Mesenchymal stem cell (in vitro differentiated cells and primary cell): Measurements from ENCODE around the gene SNX27.
A peak's percentile ranks its signal among the peaks of the same experiment; 100 is the strongest.

ENCODE experiments used
- DNase-seq: peaks from one replicate; pipeline ENCODE4 v3.0.0-alpha.2; 2013
- H2AFZ ChIP-seq: one replicate; pipeline ENCODE4 v1.6.1; 2013; ENCODE audit warnings: low read depth, mild to moderate bottlenecking, control low read depth, inconsistent platforms, low read length, moderate library complexity
- H2AK5ac ChIP-seq: 2 replicates; pipeline ENCODE4 v1.6.1; 2013; ENCODE audit warnings: low read length, moderate library complexity, mild to moderate bottlenecking, inconsistent platforms; ENCODE audit not compliant: severe bottlenecking
- H2BK120ac ChIP-seq: one replicate; pipeline ENCODE4 v1.6.1; 2013; ENCODE audit warnings: low read depth, mild to moderate bottlenecking, inconsistent platforms, low read length, moderate library complexity
- H2BK12ac ChIP-seq, 2 experiments: one replicate each; pipeline ENCODE4 v1.6.1; 2013; ENCODE audit warnings: inconsistent platforms in 2 of 2, low read length in 2 of 2, mild to moderate bottlenecking in 2 of 2, moderate library complexity in 2 of 2, control low read depth in 1 of 2
- H2BK15ac ChIP-seq: one replicate; pipeline ENCODE4 v1.6.1; 2013; ENCODE audit warnings: mild to moderate bottlenecking, low read depth, inconsistent platforms; ENCODE audit not compliant: poor library complexity, severe bottlenecking
- H2BK5ac ChIP-seq: 2 replicates; pipeline ENCODE4 v1.6.1; 2013; ENCODE audit warnings: low read depth, mild to moderate bottlenecking, low read length, control low read depth, inconsistent platforms; ENCODE audit not compliant: poor library complexity, severe bottlenecking
- H3K14ac ChIP-seq, 2 experiments: one replicate each; pipeline ENCODE4 v1.6.1; 2013; ENCODE audit warnings: inconsistent platforms in 2 of 2, low read length in 2 of 2, control low read depth in 1 of 2, mild to moderate bottlenecking in 1 of 2, moderate library complexity in 1 of 2
- H3K18ac ChIP-seq, 2 experiments: one replicate each; pipeline ENCODE4 v1.6.1; 2013; ENCODE audit warnings: inconsistent platforms in 2 of 2, low read length in 2 of 2, control low read depth in 1 of 2, low read depth in 1 of 2, mild to moderate bottlenecking in 1 of 2
- H3K23ac ChIP-seq, 2 experiments: one replicate each; pipeline ENCODE4 v1.6.1; 2013; ENCODE audit warnings: inconsistent platforms in 2 of 2, low read length in 2 of 2, mild to moderate bottlenecking in 2 of 2, moderate library complexity in 2 of 2, control low read depth in 1 of 2
- H3K27ac ChIP-seq: 2 replicates; pipeline ENCODE4 v1.5.1; 2013; ENCODE audit warnings: mild to moderate bottlenecking, moderate library complexity, low read length, control low read depth, inconsistent platforms; ENCODE audit not compliant: poor library complexity, severe bottlenecking
- H3K27me3 ChIP-seq, 2 experiments: 2 replicates each; pipeline versions ENCODE4 v1.6.1 to v1.7.0; 2013; ENCODE audit warnings: low read length in 2 of 2, mild to moderate bottlenecking in 2 of 2, moderate library complexity in 2 of 2, control low read depth in 1 of 2, inconsistent platforms in 1 of 2; ENCODE audit not compliant: control insufficient read depth in 1 of 2, insufficient read depth in 1 of 2
- H3K36me3 ChIP-seq, 2 experiments: 2 replicates each; pipeline versions ENCODE4 v1.6.1 to v1.7.0; 2013; ENCODE audit warnings: low read length in 2 of 2, control low read depth in 1 of 2, inconsistent platforms in 1 of 2, low read depth in 1 of 2, mild to moderate bottlenecking in 1 of 2; ENCODE audit not compliant: insufficient read depth in 2 of 2, control insufficient read depth in 1 of 2
- H3K4ac ChIP-seq, 2 experiments: one replicate each; pipeline ENCODE4 v1.6.1; 2013; ENCODE audit warnings: inconsistent platforms in 2 of 2, low read length in 2 of 2, mild to moderate bottlenecking in 2 of 2, moderate library complexity in 2 of 2, control low read depth in 1 of 2, low read depth in 1 of 2
- H3K4me1 ChIP-seq: 2 replicates; pipeline ENCODE4 v1.6.1; 2013; ENCODE audit warnings: low read depth, low read length, control low read depth; ENCODE audit not compliant: control insufficient read depth, insufficient read depth
- H3K4me2 ChIP-seq: 2 replicates; pipeline ENCODE4 v1.6.1; 2013; ENCODE audit warnings: low read length, mild to moderate bottlenecking, inconsistent platforms; ENCODE audit not compliant: poor library complexity, severe bottlenecking
- H3K4me3 ChIP-seq, 2 experiments: 2 replicates each; pipeline versions ENCODE4 v1.5.1 to v1.7.0; 2013; ENCODE audit warnings: low read length in 2 of 2, mild to moderate bottlenecking in 2 of 2, control low read depth in 1 of 2, low read depth in 1 of 2; ENCODE audit not compliant: insufficient read depth in 1 of 2
- H3K79me1 ChIP-seq: replicated peaks from 2 replicates; pipeline ENCODE4 v1.6.1; 2013; ENCODE audit warnings: mild to moderate bottlenecking, control low read depth, low read length, inconsistent platforms; ENCODE audit not compliant: poor library complexity, severe bottlenecking
- H3K9ac ChIP-seq: 2 replicates; pipeline ENCODE4 v1.7.0; 2013; ENCODE audit warnings: mild to moderate bottlenecking, low read length, moderate library complexity
- H3K9me3 ChIP-seq: 2 replicates; pipeline ENCODE4 v1.7.0; 2013; ENCODE audit warnings: mild to moderate bottlenecking, low read length; ENCODE audit not compliant: control insufficient read depth
- H4K8ac ChIP-seq: one replicate; pipeline ENCODE4 v1.6.1; 2013; ENCODE audit warnings: inconsistent platforms, mild to moderate bottlenecking, low read length, moderate library complexity
- H4K91ac ChIP-seq: one replicate; pipeline ENCODE4 v1.6.1; 2013; ENCODE audit warnings: mild to moderate bottlenecking, low read length, inconsistent platforms
- WGBS: methylation state at CpG from one replicate; pipeline ENCODE4 v1.1.7; 2013; ENCODE audit warnings: mixed read lengths; 5-methylcytosine and 5-hydroxymethylcytosine counted together

SNX27 gene

GRCh38 chr1:151624783-151625182 is 12.9 kb downstream of the SNX27 start:
- Histone ChIP-seq H2BK15ac (no peak overlapping the region), H3K9me3 (no peaks in the 10 kb centered on the region), H2AFZ (no peak overlapping the region), H2BK120ac (no peak overlapping the region), H3K79me1 (peaks cover 25% of the 10 kb centered on the region), H2AK5ac (no peak overlapping the region), H3K27ac (no peak overlapping the region), H3K23ac (no peak overlapping the region), H3K36me3 (no peaks in the 10 kb centered on the region), H3K9ac (no peak overlapping the region), H3K14ac (no peak overlapping the region), H3K27me3 (no peaks in the 10 kb centered on the region), H3K4ac (no peak overlapping the region), H4K91ac (no peak overlapping the region), H3K18ac (no peak overlapping the region), H2BK12ac (no peak overlapping the region), H3K4me3 (no peak overlapping the region), H4K8ac (no peak overlapping the region), H2BK5ac (no peak overlapping the region), H3K4me2 (no peak overlapping the region), H3K4me1 (peaks cover 3% of the 10 kb centered on the region)
- no peak for DNase-seq
- 93% methylated on average over 2 of the region's 3 CpGs for WGBS

- Histone ChIP-seq H2BK120ac (no peak overlapping the region), H2AFZ (no peak overlapping the region), H3K79me1 (peaks cover 28% of the 10 kb centered on the region), H3K18ac (no peak overlapping the region), H4K91ac (no peak overlapping the region), H3K4me3 (no peak overlapping the region), H3K14ac (no peak overlapping the region), H3K4ac (no peak overlapping the region), H3K27me3 (no peaks in the 10 kb centered on the region), H2BK5ac (no peak overlapping the region), H2BK15ac (no peak overlapping the region), H3K9me3 (no peaks in the 10 kb centered on the region), H2AK5ac (no peak overlapping the region), H3K36me3 (no peaks in the 10 kb centered on the region), H3K27ac (no peak overlapping the region), H3K4me2 (no peak overlapping the region), H3K9ac (no peak overlapping the region), H3K23ac (no peak overlapping the region), H3K4me1 (peaks cover 2% of the 10 kb centered on the region), H4K8ac (no peak overlapping the region), H2BK12ac (no peak overlapping the region)
- DNase-seq: no peak
- WGBS: 97% methylated on average over 2 of the region's 3 CpGs
Measured at GRCh38 chr1:151626740-151627334, 15.0 kb downstream of the SNX27 start.

- Histone ChIP-seq H3K27me3 (no peaks in the 10 kb centered on the region), H3K14ac (no peak overlapping the region), H3K4ac (no peak overlapping the region), H2AFZ (no peak overlapping the region), H3K27ac (no peak overlapping the region), H4K91ac (no peak overlapping the region), H3K4me1 (peaks cover 2% of the 10 kb centered on the region), H3K9ac (no peak overlapping the region), H2AK5ac (no peak overlapping the region), H3K36me3 (no peaks in the 10 kb centered on the region), H3K4me3 (no peak overlapping the region), H2BK5ac (no peak overlapping the region), H3K23ac (no peak overlapping the region), H2BK120ac (no peak overlapping the region), H3K4me2 (no peak overlapping the region), H3K9me3 (no peaks in the 10 kb centered on the region), H4K8ac (no peak overlapping the region), H2BK12ac (no peak overlapping the region), H2BK15ac (no peak overlapping the region), H3K79me1 (peaks cover 24% of the 10 kb centered on the region), H3K18ac (no peak overlapping the region)
- WGBS: 100% methylated on average over 1 of the region's 9 CpGs
- no peak for DNase-seq
Measured at GRCh38 chr1:151629278-151629677, 17.4 kb downstream of the SNX27 start.

- no peak overlapping the region for H2AFZ ChIP-seq
- no peak overlapping the region for H2BK5ac ChIP-seq
- no peak overlapping the region for H3K27ac ChIP-seq
- no peaks in the 10 kb centered on the region for H3K36me3 ChIP-seq
- no peak overlapping the region for H2BK120ac ChIP-seq
- no peak overlapping the region for H3K4ac ChIP-seq
- no peak overlapping the region for H3K18ac ChIP-seq
- no peak overlapping the region for H3K9ac ChIP-seq
- H2AK5ac ChIP-seq: no peak overlapping the region
- no peak overlapping the region for H3K4me2 ChIP-seq
- no peak overlapping the region for H3K14ac ChIP-seq
- no peaks in the 10 kb centered on the region for H3K9me3 ChIP-seq
- peak; percentile 33 for DNase-seq
- peaks cover 14% of the 10 kb centered on the region for H3K79me1 ChIP-seq
- peaks cover 7% of the 10 kb centered on the region for H3K4me1 ChIP-seq
- no peak overlapping the region for H2BK15ac ChIP-seq
- H2BK12ac ChIP-seq: no peak overlapping the region
- H3K23ac ChIP-seq: no peak overlapping the region
- H3K4me3 ChIP-seq: no peak overlapping the region
- no peak overlapping the region for H4K91ac ChIP-seq
- H3K27me3 ChIP-seq: no peaks in the 10 kb centered on the region
- WGBS: 62% methylated on average over 2 of the region's 2 CpGs
- no peak overlapping the region for H4K8ac ChIP-seq
Measured at GRCh38 chr1:151635479-151636072, 23.7 kb downstream of the SNX27 start.
